Measurements from ENCODE around the gene CBL. TPM values are rescaled to one million over a fixed set of nuclear protein-coding genes. Genes with fewer than 3 reads are reported as not detected.

Gene CBL
- total and polyA plus RNA-seq, 12 donors: 2.7 to 15.6 (median 8.2) TPM

GRCh38 chr11:119248750-119249670 is 42.9 kb downstream of the CBL start:
- no peak overlapping the region for H3K27ac ChIP-seq
- WGBS, 2 donors: 95 to 97% methylated on average over 8 of the region's 8 CpGs
- ATAC-seq: no peak
- no peak overlapping the region for H3K4me3 ChIP-seq
- DNase-seq: no peak
- H3K4me1 ChIP-seq: peaks cover 0 to 7% (median 0%) of the 10 kb centered on the region in 9 donors
- H3K36me3 ChIP-seq: peaks cover 0 to 27% (median 0%) of the 10 kb centered on the region in 9 donors
- H3K9me3 ChIP-seq: no peaks in the 10 kb centered on the region
- H3K27me3 ChIP-seq: no peaks in the 10 kb centered on the region
- intact Hi-C loops (cut with DNase I): no loop called here
- TF ChIP-seq CTCF (IDR thresholded peaks at IDR 0.05): no peak

GRCh38 chr11:119249671-119250010 is 43.5 kb downstream of the CBL start:
- DNase-seq (no peak), ATAC-seq (no peak)
- H3K4me1 ChIP-seq: peaks cover 0 to 7% (median 0%) of the 10 kb centered on the region in 9 donors
- no peaks in the 10 kb centered on the region for H3K9me3 ChIP-seq
- 92 to 94% methylated on average over 1 of the region's 1 CpG for WGBS, 2 donors
- no peaks in the 10 kb centered on the region for H3K27me3 ChIP-seq
- no peak overlapping the region for H3K4me3 ChIP-seq
- TF ChIP-seq CTCF (IDR thresholded peaks at IDR 0.05): no peak
- intact Hi-C loops (cut with DNase I): no loop called here
- H3K27ac ChIP-seq: no peak overlapping the region
- peaks cover 0 to 27% (median 0%) of the 10 kb centered on the region in 9 donors for H3K36me3 ChIP-seq

GRCh38 chr11:119251114-119251513 is 45.0 kb downstream of the CBL start:
- intact Hi-C loops (cut with DNase I): no loop called here
- H3K36me3 ChIP-seq: peaks cover 0 to 21% (median 0%) of the 10 kb centered on the region in 9 donors
- peaks cover 0 to 7% (median 0%) of the 10 kb centered on the region in 9 donors for H3K4me1 ChIP-seq
- no peak for ATAC-seq
- 70 to 81% methylated on average over 3 of the region's 3 CpGs for WGBS, 2 donors
- H3K9me3 ChIP-seq: no peaks in the 10 kb centered on the region
- H3K27ac ChIP-seq: no peak overlapping the region
- no peak for DNase-seq
- H3K4me3 ChIP-seq: no peak overlapping the region
- H3K27me3 ChIP-seq: no peaks in the 10 kb centered on the region
- no peak for TF ChIP-seq CTCF (IDR thresholded peaks at IDR 0.05)

- intact Hi-C loops (cut with DNase I): no loop called here
- ATAC-seq (no peak), DNase-seq (no peak)
- peaks cover 0 to 17% (median 0%) of the 10 kb centered on the region in 9 donors for H3K36me3 ChIP-seq
- no peak overlapping the region for H3K4me3 ChIP-seq
- no peaks in the 10 kb centered on the region for H3K9me3 ChIP-seq
- no peak overlapping the region for H3K27ac ChIP-seq
- H3K27me3 ChIP-seq: no peaks in the 10 kb centered on the region
- TF ChIP-seq CTCF (IDR thresholded peaks at IDR 0.05): no peak
- WGBS, 2 donors: 92 to 96% methylated on average over 5 of the region's 5 CpGs
- H3K4me1 ChIP-seq: peaks cover 0 to 16% (median 3%) of the 10 kb centered on the region in 9 donors
Observed at GRCh38 chr11:119254239-119254638, 48.1 kb downstream of the CBL start.
